ENCODE measurements around the gene ARL6.

The ARL6 gene

DNA sequence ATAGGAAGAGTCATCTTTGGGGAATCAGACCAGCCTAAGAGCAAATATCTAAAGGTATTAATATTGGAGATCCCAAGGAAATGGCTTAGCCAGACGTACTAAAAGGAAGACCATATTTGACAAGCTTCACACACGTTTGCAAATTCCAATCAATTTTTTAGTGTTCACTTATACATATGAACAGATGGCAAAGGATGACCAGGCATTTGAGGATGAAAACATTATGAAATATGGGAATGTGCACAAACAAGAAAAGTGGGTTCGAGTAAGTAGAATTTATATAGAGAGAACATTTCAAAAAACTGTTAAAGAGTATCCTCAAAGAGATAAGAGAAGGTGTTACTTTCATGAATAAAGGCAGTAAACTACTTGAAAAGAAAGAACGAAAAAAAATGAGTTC lies 31.4 kb downstream of the ARL6 start:
- TF ChIP-seq, protein P1, sequence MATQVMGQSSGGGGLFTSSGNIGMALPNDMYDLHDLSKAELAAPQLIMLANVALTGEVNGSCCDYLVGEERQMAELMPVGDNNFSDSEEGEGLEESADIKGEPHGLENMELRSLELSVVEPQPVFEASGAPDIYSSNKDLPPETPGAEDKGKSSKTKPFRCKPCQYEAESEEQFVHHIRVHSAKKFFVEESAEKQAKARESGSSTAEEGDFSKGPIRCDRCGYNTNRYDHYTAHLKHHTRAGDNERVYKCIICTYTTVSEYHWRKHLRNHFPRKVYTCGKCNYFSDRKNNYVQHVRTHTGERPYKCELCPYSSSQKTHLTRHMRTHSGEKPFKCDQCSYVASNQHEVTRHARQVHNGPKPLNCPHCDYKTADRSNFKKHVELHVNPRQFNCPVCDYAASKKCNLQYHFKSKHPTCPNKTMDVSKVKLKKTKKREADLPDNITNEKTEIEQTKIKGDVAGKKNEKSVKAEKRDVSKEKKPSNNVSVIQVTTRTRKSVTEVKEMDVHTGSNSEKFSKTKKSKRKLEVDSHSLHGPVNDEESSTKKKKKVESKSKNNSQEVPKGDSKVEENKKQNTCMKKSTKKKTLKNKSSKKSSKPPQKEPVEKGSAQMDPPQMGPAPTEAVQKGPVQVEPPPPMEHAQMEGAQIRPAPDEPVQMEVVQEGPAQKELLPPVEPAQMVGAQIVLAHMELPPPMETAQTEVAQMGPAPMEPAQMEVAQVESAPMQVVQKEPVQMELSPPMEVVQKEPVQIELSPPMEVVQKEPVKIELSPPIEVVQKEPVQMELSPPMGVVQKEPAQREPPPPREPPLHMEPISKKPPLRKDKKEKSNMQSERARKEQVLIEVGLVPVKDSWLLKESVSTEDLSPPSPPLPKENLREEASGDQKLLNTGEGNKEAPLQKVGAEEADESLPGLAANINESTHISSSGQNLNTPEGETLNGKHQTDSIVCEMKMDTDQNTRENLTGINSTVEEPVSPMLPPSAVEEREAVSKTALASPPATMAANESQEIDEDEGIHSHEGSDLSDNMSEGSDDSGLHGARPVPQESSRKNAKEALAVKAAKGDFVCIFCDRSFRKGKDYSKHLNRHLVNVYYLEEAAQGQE (IDR thresholded peaks at IDR 0.05; ENCODE audit: insufficient read depth in 1 of 2, low read depth in 2 of 2, low read length in 2 of 2), result no peak
- no peak for TF ChIP-seq TAF1 (IDR thresholded peaks at IDR 0.05; ENCODE audit: borderline replicate concordance, insufficient read depth, low read length)
- no peak for TF ChIP-seq FOXP2 (optimal IDR thresholded peaks at IDR 0.05; ENCODE audit: borderline replicate concordance, extremely low read depth, extremely low read length, insufficient read depth)
- no peak for TF ChIP-seq POLR2AphosphoS5 (IDR thresholded peaks at IDR 0.05; ENCODE audit: low read depth, low read length)
- TF ChIP-seq SIN3A (IDR thresholded peaks at IDR 0.05; ENCODE audit: borderline replicate concordance, insufficient read depth, low read length), result no peak

DNA sequence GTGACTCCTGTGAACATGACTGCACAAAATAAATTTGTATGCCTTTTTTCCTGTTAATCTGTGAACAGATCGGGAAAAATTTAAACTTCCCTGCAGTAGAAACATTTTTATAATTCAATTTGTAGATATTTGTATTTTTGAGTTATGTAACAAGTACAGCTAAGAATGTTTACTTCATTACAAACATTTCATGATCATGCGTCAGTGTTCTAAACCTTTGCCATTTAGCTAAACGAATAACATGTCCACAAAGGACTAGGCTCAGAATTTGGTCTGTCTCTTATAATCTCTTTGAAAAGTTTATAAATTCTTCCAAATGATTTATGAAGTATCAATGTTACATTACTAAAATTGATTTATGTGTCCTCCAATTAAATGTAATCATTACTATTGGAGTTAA lies 39.9 kb downstream of the ARL6 start:
- TF ChIP-seq FOXP2 (optimal IDR thresholded peaks at IDR 0.05; ENCODE audit: borderline replicate concordance, extremely low read depth, extremely low read length, insufficient read depth), result no peak
- no peak for TF ChIP-seq TAF1 (IDR thresholded peaks at IDR 0.05; ENCODE audit: borderline replicate concordance, insufficient read depth, low read length)
- no peak for TF ChIP-seq SIN3A (IDR thresholded peaks at IDR 0.05; ENCODE audit: borderline replicate concordance, insufficient read depth, low read length)
- TF ChIP-seq, protein P1 (IDR thresholded peaks at IDR 0.05; ENCODE audit: insufficient read depth in 1 of 2, low read depth in 2 of 2, low read length in 2 of 2), result no peak
- TF ChIP-seq POLR2AphosphoS5 (IDR thresholded peaks at IDR 0.05; ENCODE audit: low read depth, low read length), result no peak

DNA sequence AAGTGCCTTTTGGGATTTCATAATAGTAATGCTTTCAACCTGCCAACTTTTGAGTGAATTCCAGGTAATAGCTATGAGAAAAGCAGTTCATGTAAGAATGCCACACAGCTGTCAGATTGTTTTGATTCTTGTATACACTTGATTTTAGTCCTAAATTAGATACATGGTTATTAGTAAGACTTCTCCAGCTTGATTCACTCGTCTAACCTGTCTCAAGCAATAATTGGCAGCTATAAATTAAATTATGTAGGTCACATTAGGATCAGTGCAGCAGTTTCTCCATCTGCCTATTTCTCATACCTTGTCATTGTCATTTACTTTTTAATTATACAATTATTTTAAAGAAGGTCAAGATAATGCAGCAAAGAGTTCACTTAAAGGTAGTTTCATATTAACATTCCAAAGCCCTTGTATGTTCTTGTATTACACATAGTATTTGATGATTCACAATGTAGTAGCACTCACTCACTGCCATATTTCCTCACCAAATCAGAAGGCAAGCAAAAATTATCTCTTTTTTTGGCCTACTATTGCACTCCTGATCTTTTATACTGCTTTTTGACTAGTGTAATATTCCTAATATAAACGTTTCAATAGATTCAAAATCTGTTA lies 46.3 kb downstream of the ARL6 start:
- TF ChIP-seq TAF1 (IDR thresholded peaks at IDR 0.05; ENCODE audit: borderline replicate concordance, insufficient read depth, low read length) (no peak), SIN3A (IDR thresholded peaks at IDR 0.05; ENCODE audit: borderline replicate concordance, insufficient read depth, low read length) (no peak), POLR2AphosphoS5 (IDR thresholded peaks at IDR 0.05; ENCODE audit: low read depth, low read length) (no peak), FOXP2 (optimal IDR thresholded peaks at IDR 0.05; ENCODE audit: borderline replicate concordance, extremely low read depth, extremely low read length, insufficient read depth) (no peak)
- TF ChIP-seq, protein P1 (IDR thresholded peaks at IDR 0.05; ENCODE audit: insufficient read depth in 1 of 2, low read depth in 2 of 2, low read length in 2 of 2), result no peak

- TF ChIP-seq TAF1 (IDR thresholded peaks at IDR 0.05; ENCODE audit: borderline replicate concordance, insufficient read depth, low read length) (no peak), SIN3A (IDR thresholded peaks at IDR 0.05; ENCODE audit: borderline replicate concordance, insufficient read depth, low read length) (no peak), FOXP2 (optimal IDR thresholded peaks at IDR 0.05; ENCODE audit: borderline replicate concordance, extremely low read depth, extremely low read length, insufficient read depth) (no peak), POLR2AphosphoS5 (IDR thresholded peaks at IDR 0.05; ENCODE audit: low read depth, low read length) (no peak)
- TF ChIP-seq, protein P1 (IDR thresholded peaks at IDR 0.05; ENCODE audit: insufficient read depth in 1 of 2, low read depth in 2 of 2, low read length in 2 of 2), result no peak
These were observed 50.8 kb downstream of the ARL6 start for GRCh38 chr3:97815149-97815917.

Measured in PFSK-1 (cell line).